ENCODE measurements around the gene RPL36A.

DNA sequence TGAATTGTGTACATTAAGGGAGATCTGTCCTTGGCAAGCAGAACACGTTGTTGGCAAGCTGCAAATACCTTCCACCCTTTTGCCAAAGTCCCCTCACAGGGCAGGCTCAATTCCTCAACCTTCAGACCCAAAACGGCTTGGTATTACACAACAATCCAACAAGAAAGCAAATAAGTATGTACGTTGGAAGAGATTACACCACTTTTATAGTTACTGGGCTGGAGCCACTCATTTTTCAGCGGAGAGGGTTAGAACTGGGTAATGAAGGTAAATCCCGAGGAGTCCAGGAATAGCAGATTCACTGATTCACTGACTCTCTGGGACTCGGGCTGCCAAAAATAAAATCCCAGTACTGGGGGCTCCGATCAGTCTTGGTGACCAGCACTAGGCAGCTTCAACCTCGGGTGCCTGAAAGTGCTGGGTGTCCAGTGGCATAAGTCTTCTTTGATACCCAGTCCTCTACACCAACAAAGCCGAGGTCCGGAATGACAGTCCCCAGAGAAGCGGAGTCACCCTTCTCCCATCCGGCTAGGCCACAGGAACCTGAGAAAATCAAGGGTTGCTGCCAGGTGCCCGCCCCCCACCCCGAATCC, 42.9 kb upstream of the RPL36A start:
- TF ChIP-seq CTCF (conservative IDR thresholded peaks at IDR 0.05 in 1 of 2, IDR thresholded peaks at IDR 0.05 in 1 of 2; ENCODE audit: extremely low read depth in 1 of 2, insufficient read depth in 1 of 2, low read depth in 1 of 2, low read length in 2 of 2): no peak
- no peak for TF ChIP-seq EZH2 (IDR thresholded peaks at IDR 0.05; ENCODE audit: borderline replicate concordance, low read length)

Data from mammary epithelial cell (primary cell).